HepG2 (cell line): ENCODE data around the gene TOP2A. TPM values are rescaled to one million over a fixed set of nuclear protein-coding genes. Genes with fewer than 3 reads are reported as not detected.

Experiments used
- ATAC-seq: fragments of 200-7000 bp; cut with Tn5 transposase; 3 replicates; pipeline ENCODE4 v1.9.1; 2020; ENCODE audit warnings: mild to moderate bottlenecking, moderate library complexity
- BruUV-seq: library from RNA; stranded (reverse); fragments of 400-500 nt; replicated peaks from 2 replicates; lab custom pipeline; 2021; lab: Mats Ljungman, UMichigan
- CTCF ChIA-PET: fragments of 300-600 bp; formaldehyde crosslinking; extraction: SDS; loops from one replicate; lab custom pipeline; 2021; ENCODE audit warnings: low total read pairs, inconsistent platforms, low intra/inter-chr PET ratio; lab: Yijun Ruan, JAX
- POLR2A ChIA-PET: fragments of 350-600 bp; sonication (Branson Sonifier 250); formaldehyde crosslinking; loops from one replicate; lab custom pipeline; 2020; ENCODE audit warnings: antibody characterized with exemption, inconsistent platforms; lab: Yijun Ruan, JAX
- DNase-seq: peaks from one replicate; pipeline ENCODE4 v3.0.0-alpha.2; 2015; ENCODE audit warnings: low spot score
- FAIRE-seq: peaks from 3 replicates; lab custom pipeline; 2011; peaks lifted over from hg19 to GRCh38; lab: Jason Lieb, UNC
- H2AFZ ChIP-seq: one replicate; pipeline ENCODE4 v1.6.1; 2011; ENCODE audit warnings: low read length, inconsistent platforms
- H3K27ac ChIP-seq: fragments of 300-600 bp; 3 replicates; pipeline ENCODE4 v1.8.0; 2011; ENCODE audit warnings: mixed run types, mild to moderate bottlenecking, mixed read lengths, low read length, inconsistent platforms; ENCODE audit not compliant: insufficient read depth; ENCODE audit errors: extremely low read length
- H3K27me3 ChIP-seq, 2 experiments: fragments of 200-600 bp in 1 of 2; 2 replicates in 1 of 2; 3 replicates in 1 of 2; pipeline versions ENCODE4 v1.6.0 to v1.8.0; 2011; ENCODE audit warnings: low read length in 2 of 2, mild to moderate bottlenecking in 2 of 2, moderate library complexity in 2 of 2, inconsistent platforms in 1 of 2; ENCODE audit not compliant: insufficient read depth in 2 of 2, control insufficient read depth in 1 of 2
- H3K36me3 ChIP-seq, 2 experiments: fragments of 200-600 bp in 1 of 2; replicated peaks in 1 of 2; 2 replicates in 1 of 2; 3 replicates in 1 of 2; pipeline versions ENCODE4 v1.5.1 to v1.8.0; 2011; ENCODE audit warnings: low read length in 2 of 2, inconsistent platforms in 1 of 2; ENCODE audit not compliant: insufficient read depth in 2 of 2, control insufficient read depth in 1 of 2
- H3K4me1 ChIP-seq: 2 replicates; pipeline ENCODE4 v1.5.1; 2012; ENCODE audit warnings: low read length, inconsistent platforms; ENCODE audit not compliant: insufficient read depth
- H3K4me2 ChIP-seq: 2 replicates; pipeline ENCODE4 v1.6.0; 2011; ENCODE audit warnings: low read depth, low read length, inconsistent platforms
- H3K4me3 ChIP-seq, 3 experiments: fragments of 200-600 bp in 1 of 3; sonication (generic), shearing (Covaris generic) in 1 of 3; replicated peaks in 1 of 3; 2 replicates each; pipeline ENCODE4 v1.5.1; 2011 to 2016; ENCODE audit warnings: low read length in 3 of 3, inconsistent platforms in 2 of 3, low read depth in 2 of 3, mild to moderate bottlenecking in 2 of 3, control low read depth in 1 of 3, mixed read lengths in 1 of 3; ENCODE audit not compliant: insufficient read depth in 1 of 3
- H3K79me2 ChIP-seq: one replicate; pipeline ENCODE4 v1.6.1; 2011; ENCODE audit warnings: low read length, inconsistent platforms; ENCODE audit not compliant: insufficient read depth
- H3K9ac ChIP-seq: 2 replicates; pipeline ENCODE4 v1.6.0; 2011; ENCODE audit warnings: mild to moderate bottlenecking, low read depth, low read length, inconsistent platforms; ENCODE audit not compliant: insufficient read depth
- H3K9me3 ChIP-seq: 2 replicates; pipeline ENCODE4 v1.5.1; 2012; ENCODE audit warnings: mild to moderate bottlenecking, low read length
- H4K20me1 ChIP-seq: 2 replicates; pipeline ENCODE4 v1.6.0; 2011; ENCODE audit warnings: inconsistent platforms, mild to moderate bottlenecking, low read length, moderate library complexity; ENCODE audit not compliant: insufficient read depth
- JUNB ChIP-seq: sonication (generic); formaldehyde crosslinking; IDR thresholded peaks from 2 replicates; pipeline ENCODE4 v1.8.0; 2022; ENCODE audit warnings: missing genetic modification reagents, mild to moderate bottlenecking, borderline replicate concordance
- WGBS: methylation state at CpG from one replicate; pipeline ENCODE4 v1.1.6; 2017; ENCODE audit warnings: low lambda C conversion rate; 5-methylcytosine and 5-hydroxymethylcytosine counted together
- in situ Hi-C: cut with HindIII; loops from 2 replicates; pipeline ENCODE4 v1.10.0; 2017; ENCODE audit warnings: low pct_unique_long_range_greater_than_20kb; ENCODE audit not compliant: extremely low pct_ligation_motif_present
- intact Hi-C: fragments of 100-400 bp; cut with micrococcal nuclease; formaldehyde crosslinking; loops from one replicate; pipeline ENCODE4 v1.10.0; 2022; ENCODE audit not compliant: unreplicated experiment
- polyA plus RNA-seq, 8 experiments: library from polyadenylated mRNA; depleted of rRNA in 3 of 8; stranded (reverse) in 7 of 8; unstranded in 1 of 8; fragments of >200 nt; fragmentation: Illumina TruSeq in 4 of 8; extraction: Trizol in 4 of 8; gene quantifications; 2 replicates each; pipeline versions ENCODE4 v1.2.1 to v1.2.3, GENCODE V29; 2011 to 2016; ENCODE audit warnings: low read depth in 4 of 8, missing spikeins in 1 of 8, mixed read lengths in 1 of 8; ENCODE audit not compliant: insufficient read depth in 1 of 8
- total RNA-seq, 5 experiments: library from RNA; depleted of rRNA; stranded (reverse); fragments of >200 nt; fragmentation: Illumina TruSeq; extraction: Trizol; gene quantifications; 2 replicates each; pipeline ENCODE4 v1.2.3, GENCODE V29; 2016; ENCODE audit warnings: low read depth in 1 of 5
- TF ChIP-seq, protein P1 (sequence below): sonication (generic); formaldehyde crosslinking; IDR thresholded peaks from 2 replicates; pipeline ENCODE4; 2020; ENCODE audit warnings: missing genetic modification reagents, mild to moderate bottlenecking, borderline replicate concordance
- TF ChIP-seq, protein P2 (sequence below): sonication (generic); formaldehyde crosslinking; IDR thresholded peaks from 2 replicates; pipeline ENCODE4 v1.5.0; 2020; ENCODE audit warnings: mild to moderate bottlenecking, missing genetic modification reagents, moderate library complexity
- TF ChIP-seq, protein P3 (sequence below): sonication (generic); formaldehyde crosslinking; IDR thresholded peaks from 2 replicates; pipeline ENCODE4 v1.4.0; 2020; ENCODE audit warnings: mild to moderate bottlenecking, missing genetic modification reagents
- TF ChIP-seq, protein P4 (sequence below): sonication (generic); formaldehyde crosslinking; conservative IDR thresholded peaks from 2 replicates; pipeline ENCODE4 v1.8.1; 2023; ENCODE audit warnings: missing genetic modification reagents
- TF ChIP-seq, protein P5 (sequence below): sonication (generic); formaldehyde crosslinking; IDR thresholded peaks from 2 replicates; pipeline ENCODE4 v1.5.0; 2020; ENCODE audit warnings: mild to moderate bottlenecking, missing genetic modification reagents, borderline replicate concordance

Gene TOP2A
- total and polyA plus RNA-seq, 2 of the 13 experiments (the other 11 are each of a cell fraction or from before 2014, with no cell fraction given): 108 to 327 TPM

DNA sequence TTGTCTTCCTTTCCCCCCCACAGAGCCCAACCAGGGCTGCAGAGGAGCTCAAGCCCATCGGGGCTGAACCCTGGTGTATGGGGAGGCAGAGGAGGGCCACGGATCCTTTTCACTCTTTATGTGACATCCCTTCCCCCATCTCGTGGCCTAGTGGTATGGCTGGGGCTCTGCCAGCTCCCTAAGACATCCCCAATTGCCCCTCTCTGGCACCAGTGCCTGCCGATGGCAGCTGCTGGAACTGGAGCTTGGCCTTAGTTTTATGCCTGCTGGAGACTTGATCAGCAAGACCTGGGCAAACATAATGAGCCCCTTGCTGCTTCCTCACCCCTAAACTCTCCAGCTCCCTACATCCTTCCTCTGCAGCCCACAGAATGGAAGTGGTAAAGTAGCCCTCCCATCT lies 8.0 kb upstream of the TOP2A start (continued):
- TF ChIP-seq, protein P1, sequence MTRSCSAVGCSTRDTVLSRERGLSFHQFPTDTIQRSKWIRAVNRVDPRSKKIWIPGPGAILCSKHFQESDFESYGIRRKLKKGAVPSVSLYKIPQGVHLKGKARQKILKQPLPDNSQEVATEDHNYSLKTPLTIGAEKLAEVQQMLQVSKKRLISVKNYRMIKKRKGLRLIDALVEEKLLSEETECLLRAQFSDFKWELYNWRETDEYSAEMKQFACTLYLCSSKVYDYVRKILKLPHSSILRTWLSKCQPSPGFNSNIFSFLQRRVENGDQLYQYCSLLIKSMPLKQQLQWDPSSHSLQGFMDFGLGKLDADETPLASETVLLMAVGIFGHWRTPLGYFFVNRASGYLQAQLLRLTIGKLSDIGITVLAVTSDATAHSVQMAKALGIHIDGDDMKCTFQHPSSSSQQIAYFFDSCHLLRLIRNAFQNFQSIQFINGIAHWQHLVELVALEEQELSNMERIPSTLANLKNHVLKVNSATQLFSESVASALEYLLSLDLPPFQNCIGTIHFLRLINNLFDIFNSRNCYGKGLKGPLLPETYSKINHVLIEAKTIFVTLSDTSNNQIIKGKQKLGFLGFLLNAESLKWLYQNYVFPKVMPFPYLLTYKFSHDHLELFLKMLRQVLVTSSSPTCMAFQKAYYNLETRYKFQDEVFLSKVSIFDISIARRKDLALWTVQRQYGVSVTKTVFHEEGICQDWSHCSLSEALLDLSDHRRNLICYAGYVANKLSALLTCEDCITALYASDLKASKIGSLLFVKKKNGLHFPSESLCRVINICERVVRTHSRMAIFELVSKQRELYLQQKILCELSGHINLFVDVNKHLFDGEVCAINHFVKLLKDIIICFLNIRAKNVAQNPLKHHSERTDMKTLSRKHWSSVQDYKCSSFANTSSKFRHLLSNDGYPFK (CRISPR knock-in tag): no peak
- no peak for TF ChIP-seq JUNB (CRISPR knock-in tag)

DNA sequence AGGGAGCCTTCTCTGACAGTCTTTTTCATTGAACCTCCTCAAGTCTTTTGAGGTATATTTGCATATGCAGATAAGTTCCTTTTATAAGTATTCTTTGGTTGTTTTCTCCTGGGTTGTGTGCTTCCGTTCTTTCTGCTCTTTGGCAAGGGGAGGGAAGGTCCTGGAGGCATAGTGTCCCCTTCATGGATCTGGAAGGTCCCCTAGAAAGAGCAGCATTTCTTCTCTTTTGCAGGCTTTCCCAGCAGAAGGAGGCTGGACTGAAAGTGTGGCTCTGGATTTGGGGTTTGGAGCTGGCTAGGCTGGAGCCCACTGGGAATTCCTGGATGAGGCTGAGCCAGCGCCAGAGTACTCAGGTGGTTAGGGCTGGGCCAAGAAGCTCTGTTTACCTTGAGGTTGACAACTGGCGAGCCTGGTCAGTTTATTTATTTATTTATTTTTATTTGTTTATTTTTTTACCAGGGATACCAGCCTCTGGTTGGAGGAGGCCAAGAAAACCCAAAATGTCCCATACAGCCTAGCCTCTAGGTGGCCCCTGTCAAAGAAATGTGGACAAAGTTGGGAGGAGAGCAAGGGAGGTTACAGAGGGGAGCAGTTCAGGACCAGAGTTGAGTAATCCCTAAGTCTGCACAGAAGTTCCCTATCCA lies 5.4 kb upstream of the TOP2A start:
- Histone ChIP-seq H3K9me3 (no peaks in the 10 kb centered on the region), H3K79me2 (no peaks in the 10 kb centered on the region), H3K9ac (no peak overlapping the region), H3K27me3 (peaks cover 0 to 4% of the 10 kb centered on the region in 2 experiments; a peak in 1 of 5 replicates), H2AFZ (no peak overlapping the region), H3K4me3 (no peak overlapping the region), H3K36me3 (no peaks in the 10 kb centered on the region), H4K20me1 (no peaks in the 10 kb centered on the region), H3K4me2 (peak overlapping the region; percentile 21), H3K4me1 (peaks cover 57% of the 10 kb centered on the region), H3K27ac (no peak overlapping the region)
- 9% methylated on average over 3 of the region's 3 CpGs for WGBS
- BruUV-seq: no TSS peak
- intact Hi-C loops: no loop called here
- ATAC-seq (no peak; the same call in 2 of the 3 replicates), FAIRE-seq (peak; percentile 60), DNase-seq (no peak)
- ChIA-PET POLR2A (interaction anchor here (0.6 kb wide), 1 partner anchor 493 kb away, joined by 3 read pairs; no protein-coding TSS in a partner anchor), CTCF (interaction anchor here (0.7 kb wide), 1 partner anchor 53 kb away, joined by 3 read pairs; no protein-coding TSS in a partner anchor)
- in situ Hi-C loops: no loop called here
- TF ChIP-seq, protein P2, sequence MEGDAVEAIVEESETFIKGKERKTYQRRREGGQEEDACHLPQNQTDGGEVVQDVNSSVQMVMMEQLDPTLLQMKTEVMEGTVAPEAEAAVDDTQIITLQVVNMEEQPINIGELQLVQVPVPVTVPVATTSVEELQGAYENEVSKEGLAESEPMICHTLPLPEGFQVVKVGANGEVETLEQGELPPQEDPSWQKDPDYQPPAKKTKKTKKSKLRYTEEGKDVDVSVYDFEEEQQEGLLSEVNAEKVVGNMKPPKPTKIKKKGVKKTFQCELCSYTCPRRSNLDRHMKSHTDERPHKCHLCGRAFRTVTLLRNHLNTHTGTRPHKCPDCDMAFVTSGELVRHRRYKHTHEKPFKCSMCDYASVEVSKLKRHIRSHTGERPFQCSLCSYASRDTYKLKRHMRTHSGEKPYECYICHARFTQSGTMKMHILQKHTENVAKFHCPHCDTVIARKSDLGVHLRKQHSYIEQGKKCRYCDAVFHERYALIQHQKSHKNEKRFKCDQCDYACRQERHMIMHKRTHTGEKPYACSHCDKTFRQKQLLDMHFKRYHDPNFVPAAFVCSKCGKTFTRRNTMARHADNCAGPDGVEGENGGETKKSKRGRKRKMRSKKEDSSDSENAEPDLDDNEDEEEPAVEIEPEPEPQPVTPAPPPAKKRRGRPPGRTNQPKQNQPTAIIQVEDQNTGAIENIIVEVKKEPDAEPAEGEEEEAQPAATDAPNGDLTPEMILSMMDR: peak; percentile 34; the same call in 1 of the 2 replicates
- TF ChIP-seq, protein P3, sequence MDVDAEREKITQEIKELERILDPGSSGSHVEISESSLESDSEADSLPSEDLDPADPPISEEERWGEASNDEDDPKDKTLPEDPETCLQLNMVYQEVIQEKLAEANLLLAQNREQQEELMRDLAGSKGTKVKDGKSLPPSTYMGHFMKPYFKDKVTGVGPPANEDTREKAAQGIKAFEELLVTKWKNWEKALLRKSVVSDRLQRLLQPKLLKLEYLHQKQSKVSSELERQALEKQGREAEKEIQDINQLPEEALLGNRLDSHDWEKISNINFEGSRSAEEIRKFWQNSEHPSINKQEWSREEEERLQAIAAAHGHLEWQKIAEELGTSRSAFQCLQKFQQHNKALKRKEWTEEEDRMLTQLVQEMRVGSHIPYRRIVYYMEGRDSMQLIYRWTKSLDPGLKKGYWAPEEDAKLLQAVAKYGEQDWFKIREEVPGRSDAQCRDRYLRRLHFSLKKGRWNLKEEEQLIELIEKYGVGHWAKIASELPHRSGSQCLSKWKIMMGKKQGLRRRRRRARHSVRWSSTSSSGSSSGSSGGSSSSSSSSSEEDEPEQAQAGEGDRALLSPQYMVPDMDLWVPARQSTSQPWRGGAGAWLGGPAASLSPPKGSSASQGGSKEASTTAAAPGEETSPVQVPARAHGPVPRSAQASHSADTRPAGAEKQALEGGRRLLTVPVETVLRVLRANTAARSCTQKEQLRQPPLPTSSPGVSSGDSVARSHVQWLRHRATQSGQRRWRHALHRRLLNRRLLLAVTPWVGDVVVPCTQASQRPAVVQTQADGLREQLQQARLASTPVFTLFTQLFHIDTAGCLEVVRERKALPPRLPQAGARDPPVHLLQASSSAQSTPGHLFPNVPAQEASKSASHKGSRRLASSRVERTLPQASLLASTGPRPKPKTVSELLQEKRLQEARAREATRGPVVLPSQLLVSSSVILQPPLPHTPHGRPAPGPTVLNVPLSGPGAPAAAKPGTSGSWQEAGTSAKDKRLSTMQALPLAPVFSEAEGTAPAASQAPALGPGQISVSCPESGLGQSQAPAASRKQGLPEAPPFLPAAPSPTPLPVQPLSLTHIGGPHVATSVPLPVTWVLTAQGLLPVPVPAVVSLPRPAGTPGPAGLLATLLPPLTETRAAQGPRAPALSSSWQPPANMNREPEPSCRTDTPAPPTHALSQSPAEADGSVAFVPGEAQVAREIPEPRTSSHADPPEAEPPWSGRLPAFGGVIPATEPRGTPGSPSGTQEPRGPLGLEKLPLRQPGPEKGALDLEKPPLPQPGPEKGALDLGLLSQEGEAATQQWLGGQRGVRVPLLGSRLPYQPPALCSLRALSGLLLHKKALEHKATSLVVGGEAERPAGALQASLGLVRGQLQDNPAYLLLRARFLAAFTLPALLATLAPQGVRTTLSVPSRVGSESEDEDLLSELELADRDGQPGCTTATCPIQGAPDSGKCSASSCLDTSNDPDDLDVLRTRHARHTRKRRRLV: peak; percentile 72; the same call in 1 of the 2 replicates
- TF ChIP-seq, protein P4, sequence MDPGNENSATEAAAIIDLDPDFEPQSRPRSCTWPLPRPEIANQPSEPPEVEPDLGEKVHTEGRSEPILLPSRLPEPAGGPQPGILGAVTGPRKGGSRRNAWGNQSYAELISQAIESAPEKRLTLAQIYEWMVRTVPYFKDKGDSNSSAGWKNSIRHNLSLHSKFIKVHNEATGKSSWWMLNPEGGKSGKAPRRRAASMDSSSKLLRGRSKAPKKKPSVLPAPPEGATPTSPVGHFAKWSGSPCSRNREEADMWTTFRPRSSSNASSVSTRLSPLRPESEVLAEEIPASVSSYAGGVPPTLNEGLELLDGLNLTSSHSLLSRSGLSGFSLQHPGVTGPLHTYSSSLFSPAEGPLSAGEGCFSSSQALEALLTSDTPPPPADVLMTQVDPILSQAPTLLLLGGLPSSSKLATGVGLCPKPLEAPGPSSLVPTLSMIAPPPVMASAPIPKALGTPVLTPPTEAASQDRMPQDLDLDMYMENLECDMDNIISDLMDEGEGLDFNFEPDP (CRISPR knock-in tag): no peak
- TF ChIP-seq, protein P5, sequence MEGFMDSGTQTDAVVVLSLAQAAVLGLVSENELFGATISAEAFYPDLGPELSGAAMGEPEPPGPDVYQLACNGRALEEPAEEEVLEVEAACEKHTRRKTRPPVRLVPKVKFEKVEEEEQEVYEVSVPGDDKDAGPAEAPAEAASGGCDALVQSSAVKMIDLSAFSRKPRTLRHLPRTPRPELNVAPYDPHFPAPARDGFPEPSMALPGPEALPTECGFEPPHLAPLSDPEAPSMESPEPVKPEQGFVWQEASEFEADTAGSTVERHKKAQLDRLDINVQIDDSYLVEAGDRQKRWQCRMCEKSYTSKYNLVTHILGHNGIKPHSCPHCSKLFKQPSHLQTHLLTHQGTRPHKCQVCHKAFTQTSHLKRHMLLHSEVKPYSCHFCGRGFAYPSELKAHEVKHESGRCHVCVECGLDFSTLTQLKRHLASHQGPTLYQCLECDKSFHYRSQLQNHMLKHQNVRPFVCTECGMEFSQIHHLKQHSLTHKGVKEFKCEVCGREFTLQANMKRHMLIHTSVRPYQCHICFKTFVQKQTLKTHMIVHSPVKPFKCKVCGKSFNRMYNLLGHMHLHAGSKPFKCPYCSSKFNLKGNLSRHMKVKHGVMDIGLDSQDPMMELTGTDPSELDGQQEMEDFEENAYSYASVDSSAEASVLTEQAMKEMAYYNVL (CRISPR knock-in tag): peak; percentile 18; the same call in 1 of the 2 replicates
